Stimulated activated naive CD4-positive, alpha-beta T cell treated with Interleukin-2 at 50 U/mL for 16 hours (primary cell): ENCODE data around the gene ACTN4.

Source experiments
- DNase-seq: peaks from one replicate; lab custom pipeline; 2025; lab: John Stamatoyannopoulos, UW

ACTN4 gene

DNA sequence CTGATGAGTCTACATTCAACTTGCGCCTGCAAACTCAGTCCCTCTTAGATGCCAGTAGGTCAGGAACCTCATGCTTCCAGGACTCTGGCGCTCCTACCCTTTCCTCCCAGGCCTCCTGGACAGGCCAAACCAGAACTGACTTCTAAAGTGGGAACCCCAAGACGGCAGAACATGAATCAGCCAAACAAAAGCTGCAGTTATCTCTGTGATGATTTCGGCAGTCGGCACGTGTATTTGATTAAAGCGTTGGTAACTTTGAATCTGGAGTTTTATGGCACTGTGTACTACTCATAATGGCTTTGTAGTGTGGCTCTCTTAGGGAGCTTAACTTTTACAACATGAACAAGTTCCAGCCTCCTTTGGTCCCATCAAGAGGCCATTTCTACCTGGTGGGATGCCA, 13.7 kb downstream of the ACTN4 start:
- DNase-seq, result no peak

DNA sequence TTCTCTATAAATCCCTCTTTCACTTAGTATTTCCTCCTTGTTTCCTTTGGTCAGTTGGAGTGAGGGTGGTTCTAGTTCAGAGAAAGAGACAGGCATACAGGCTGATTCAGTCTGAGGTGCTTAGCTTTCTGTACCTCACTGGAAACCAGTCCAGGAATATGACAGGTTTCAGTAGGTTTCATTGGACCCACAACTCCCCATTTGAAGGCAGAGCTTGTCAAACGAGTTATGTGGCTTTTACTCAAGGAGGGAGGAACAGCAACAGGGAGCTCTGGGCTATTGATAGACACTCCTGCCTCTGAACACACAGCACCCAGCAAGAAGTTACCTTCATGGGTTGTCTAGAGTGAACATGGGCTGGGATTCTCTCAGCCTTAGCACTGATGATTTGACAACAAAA, 14.5 kb downstream of the ACTN4 start:
- DNase-seq, result no peak

DNA sequence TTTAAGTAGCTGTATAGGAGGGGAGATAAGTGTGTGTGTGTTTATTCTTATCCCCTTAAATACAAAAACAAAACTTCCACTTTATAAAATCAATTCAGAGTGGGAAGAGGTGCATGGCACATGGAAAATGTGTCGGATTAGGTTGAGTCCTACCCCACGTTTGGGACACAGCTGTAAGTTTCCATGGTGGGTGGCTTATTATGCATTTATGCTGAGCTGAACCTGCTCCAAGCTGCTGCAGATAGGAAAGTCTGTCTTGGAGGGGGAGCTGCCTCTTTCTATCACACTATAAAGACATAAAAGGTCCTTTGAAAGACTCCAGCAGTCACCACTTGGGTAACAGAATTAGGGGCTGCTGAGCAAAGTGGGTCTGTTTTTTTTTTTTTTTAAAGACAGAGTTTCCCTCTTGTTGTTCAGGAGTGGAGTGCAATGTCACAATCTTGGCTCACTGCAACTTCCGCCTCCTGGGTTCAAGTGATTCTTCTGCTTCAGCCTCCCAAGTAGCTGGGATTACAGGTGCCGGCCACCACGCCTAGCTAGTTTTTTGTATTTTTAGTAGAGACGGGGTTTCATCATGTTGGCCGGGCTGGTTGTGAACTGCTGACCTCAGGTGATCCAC, 15.2 kb downstream of the ACTN4 start:
- no peak for DNase-seq

DNA sequence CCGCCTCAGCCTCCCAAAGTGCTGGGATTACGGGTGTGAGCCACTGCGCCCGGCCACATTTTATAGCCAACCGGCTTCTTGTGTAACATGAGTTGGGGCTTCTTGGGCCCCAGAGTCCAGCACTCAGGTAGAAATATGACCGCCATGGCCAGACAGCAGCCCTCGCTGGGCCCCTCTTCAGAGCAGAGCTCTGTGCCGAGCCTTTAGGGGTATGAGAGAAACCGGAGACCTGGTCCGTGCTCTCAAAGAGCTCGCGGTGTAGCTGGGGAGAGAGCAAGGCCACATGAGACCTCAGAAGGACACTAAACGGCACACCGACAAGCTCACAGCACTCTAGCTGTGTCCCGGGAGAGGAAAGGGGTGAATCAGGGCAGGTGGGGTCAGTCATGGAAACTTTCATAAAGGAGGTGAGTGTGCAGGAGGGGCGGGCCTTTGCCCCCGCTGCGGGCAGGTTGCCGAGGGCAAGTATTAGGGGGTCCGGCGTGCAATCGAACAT, 15.8 kb downstream of the ACTN4 start:
- DNase-seq, result no peak

DNA sequence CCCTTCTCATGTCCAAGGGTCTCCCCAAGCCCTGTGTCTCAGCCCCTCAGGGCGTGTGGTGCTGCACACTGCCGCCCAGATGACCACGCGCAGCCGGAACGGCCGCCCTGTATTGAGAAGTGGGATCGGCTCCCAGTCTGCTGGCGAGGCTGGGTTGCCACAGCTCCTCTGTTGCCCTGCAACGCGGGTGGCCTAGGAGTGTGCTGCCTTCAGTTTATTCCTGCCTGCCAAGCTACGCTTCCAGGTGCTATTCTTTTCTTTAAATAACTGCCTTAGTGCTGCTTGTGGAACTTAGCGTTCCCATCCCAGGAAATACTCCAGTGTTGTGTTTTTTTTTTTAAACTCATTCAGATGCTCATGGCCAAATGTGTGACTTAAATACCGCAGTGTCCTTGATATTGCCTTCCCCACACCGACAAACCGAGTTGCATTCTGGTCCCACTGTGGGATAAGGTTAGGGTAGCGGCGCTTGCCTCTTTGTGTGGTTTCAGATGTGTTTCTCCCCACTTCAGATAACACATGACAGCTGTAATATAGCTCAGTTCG, 16.6 kb downstream of the ACTN4 start:
- no peak for DNase-seq

DNA sequence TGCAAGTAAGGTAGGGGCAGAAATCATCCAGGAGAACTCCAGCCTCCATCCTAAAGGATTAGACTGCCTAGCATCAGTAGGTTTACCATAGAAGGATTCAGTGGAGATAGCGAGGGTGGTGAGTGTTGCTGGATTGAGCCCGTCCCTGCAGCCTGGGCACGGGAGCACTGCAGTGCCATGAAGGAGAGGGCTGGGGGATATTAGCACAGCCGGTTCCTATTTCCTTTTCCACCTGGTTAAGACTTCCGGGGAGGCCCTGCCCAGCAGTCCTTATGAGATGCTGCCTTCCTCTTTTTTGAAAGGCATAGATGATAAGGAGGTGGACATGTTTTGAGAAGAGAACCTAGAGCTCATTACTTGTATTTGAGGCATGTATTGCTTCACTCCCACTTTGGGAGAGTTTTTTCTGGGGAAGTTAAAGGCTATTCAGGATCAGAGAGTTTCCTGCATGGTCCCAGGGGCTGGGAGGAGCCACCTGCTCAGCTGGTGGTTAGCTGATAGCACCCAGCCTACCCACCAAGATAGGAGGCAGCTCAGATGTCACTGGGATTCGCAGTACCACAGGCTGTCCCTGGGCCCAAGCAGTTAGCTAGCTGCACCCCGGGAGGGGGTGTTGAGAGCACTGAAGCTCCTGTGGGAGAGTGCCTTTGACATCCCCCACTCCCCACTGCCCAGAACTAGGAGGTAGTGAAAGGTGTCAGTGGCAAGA, 17.2 kb downstream of the ACTN4 start:
- no peak for DNase-seq

DNA sequence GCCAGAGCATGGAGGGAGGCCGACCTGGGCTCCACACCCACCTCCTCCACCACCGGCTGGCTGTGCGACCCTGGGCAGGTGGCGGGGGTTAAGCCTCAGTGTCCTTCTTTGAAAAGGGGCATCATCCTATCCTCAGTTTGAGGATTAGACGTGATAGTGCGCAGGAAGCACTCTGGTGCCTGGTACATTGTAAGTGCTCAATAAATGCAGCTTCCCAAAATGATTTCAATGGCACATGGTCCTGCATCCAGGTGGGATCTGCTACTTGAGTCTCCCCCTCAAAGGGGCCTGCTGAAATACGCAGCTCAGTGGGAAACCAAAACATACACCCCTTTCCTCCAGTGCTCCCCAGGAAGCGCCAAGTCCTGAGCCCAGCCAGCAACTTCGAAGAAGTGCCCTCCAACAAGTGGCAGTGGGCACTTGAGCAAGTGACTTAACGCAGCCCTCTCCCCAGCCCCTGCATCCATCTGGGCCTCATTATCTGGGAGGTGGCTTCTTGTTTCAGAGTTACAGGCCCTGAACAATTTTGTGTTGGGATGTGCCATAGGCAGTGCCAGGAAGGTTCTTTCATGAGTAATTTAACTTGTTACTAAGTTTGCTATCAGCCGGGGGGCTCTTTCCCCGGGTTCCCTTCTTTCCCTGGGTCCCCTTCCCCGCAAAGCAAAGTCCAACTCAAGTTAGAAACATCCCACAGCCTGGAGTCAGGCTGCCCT, 17.9 kb downstream of the ACTN4 start:
- no peak for DNase-seq

DNA sequence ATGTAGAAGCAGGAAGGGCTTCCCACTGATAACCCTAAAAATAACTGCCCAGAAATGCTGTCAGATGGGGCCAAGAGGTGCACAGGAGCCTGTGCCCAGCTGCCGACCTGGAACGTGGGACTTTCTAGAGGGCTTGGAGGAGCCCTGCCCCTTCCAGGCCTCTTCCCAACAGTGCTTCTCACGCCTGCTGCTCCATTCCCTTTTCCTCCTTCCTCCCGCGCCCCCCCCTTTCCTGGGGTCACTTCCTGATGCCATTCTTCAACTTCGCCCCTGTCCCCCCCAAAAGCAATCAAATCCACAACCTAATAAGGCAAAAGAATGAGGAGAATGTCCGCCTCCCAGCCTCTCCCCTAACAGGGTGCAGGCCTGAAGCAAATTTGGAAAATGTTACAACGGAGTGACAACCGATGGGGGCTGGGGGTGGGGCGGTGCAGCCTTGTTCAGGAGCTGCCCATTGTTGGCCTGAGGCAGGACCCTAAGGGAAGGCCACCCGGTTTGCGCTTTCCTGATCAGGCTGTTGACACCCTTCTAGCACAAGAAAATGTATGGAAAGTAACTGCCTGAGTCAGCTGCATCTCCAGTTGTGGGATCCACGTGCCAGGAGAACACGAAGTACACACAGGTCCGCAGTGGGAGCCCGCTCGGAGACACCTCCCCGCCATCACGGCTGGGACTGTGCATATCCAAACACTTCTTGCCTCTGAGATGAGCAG, 18.7 kb downstream of the ACTN4 start:
- no peak for DNase-seq

DNA sequence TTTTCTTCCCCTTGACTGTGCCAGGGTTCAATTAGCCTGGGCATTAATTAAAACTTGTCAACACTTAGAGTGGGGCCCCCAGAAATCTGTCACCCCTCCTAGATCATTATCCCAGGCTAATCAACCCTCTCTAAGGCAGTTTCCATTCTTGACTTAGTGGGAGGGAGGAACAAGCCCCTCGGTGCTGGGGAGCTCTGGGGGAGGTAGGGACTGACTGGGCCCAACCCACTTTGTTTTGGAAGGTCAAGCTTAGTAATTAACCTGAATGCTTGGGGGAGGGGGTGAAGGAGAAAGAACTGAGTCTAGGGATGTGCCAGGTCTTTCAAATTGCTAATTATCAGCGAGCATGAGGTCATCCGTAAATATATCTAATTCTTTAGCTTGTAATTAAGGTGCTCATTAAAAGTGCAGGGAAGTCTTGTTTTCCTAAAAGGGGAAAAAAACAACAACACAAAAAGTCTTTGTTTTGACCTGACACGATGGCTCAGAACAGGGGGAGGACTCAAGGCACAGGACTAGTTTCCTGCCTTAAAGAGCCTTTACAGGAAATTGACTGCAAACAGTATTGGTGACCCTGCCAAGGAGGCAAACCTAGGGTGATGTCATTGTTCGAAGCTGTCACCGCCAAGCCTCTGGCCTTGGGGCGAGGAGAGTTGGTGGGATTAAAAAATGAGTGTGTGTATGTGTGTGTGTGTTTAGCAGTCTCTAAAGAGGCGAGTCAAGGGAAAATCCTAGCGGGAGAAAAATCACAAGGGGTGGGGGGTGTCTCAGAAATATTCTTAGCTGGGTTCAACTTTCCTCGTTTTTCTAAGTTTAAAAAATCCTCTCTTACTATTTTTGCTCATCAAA, 19.4 kb downstream of the ACTN4 start:
- no peak for DNase-seq

DNA sequence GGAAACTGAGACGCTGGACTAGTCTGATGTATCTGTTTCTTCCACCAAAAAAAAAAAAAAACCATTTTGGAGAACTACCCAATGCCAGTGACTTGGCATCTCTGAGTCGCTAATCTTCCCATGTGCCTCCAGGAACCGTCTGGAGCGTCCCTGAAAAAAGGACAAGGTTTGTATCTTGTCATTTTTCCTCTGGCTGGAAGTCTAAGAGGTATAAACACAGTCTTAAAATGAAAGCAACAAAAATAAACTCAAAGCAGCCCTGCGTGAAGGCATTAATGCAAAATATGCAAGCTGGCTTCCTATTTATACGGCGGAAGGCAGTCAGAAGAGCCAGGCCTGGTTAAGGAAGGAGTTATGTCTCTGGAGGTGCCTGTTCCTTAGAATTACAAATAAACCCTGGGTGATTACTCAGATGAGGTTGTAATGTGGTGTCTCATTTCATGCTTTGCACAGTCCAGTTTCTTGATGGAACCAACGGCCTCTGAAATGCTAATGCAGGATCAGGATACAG, 20.3 kb downstream of the ACTN4 start:
- DNase-seq, result no peak

DNA sequence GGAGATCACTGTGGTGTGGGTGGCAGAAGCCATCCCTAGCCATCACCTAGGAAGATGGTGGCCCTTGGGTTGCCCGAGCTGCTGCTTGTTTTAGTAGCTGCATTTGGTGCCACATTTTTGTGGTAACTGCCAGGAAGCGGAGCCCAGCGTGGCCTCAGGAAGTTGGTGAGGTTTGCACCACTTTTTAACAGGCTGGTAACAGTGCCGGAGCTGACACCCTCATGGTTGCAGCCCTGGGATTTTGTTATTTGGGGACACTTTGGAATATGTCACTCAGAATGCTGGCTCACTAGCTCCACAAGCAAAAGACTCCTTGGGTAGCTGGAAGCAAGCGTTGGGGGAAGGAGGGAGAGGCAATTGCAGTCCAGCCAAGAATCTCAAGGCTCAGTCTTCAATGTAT, 22.1 kb downstream of the ACTN4 start:
- peak; percentile 8 for DNase-seq

DNA sequence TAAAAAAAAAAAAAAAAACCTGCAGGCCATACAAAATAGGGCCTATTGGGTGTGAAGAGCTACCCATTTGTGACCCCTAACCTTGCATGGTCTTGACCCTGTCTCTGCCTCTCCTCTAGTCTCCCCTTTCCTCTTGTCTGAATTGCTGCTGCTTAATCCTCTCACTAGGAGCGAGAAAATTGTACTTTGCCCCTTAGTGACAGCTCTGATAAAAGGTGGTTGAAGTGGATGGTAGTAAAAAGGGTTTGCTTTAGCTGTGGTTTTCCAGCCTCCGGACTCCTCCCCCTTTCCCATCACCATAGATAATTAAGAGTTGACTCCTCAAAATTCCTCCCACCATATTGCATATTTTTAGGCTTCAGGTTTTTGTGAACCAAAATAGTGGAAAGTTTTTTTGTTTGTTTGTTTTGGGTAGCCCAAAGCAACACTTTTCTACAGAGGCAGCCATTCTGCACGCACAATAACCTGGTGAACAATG, 23.5 kb downstream of the ACTN4 start:
- no peak for DNase-seq

DNA sequence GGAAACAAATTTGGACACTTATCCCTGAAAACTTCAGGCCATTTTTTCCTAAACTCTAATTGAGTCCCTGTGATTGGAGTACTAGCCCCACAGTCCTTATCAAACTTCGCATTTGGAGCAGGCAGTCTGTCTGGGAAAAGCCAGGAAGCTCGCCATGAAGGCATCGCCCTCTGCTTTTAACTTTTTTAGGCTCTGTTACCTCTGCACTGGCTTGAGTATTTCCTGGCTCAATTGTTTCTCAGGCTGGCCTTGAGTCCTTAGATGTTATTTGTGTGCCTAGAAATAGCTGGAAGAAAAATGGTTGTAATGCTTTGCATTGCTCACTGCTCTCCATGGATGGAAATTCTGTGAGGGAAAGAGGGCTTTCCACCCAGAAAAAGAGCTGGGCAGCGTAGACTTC, 24.2 kb downstream of the ACTN4 start:
- no peak for DNase-seq

DNA sequence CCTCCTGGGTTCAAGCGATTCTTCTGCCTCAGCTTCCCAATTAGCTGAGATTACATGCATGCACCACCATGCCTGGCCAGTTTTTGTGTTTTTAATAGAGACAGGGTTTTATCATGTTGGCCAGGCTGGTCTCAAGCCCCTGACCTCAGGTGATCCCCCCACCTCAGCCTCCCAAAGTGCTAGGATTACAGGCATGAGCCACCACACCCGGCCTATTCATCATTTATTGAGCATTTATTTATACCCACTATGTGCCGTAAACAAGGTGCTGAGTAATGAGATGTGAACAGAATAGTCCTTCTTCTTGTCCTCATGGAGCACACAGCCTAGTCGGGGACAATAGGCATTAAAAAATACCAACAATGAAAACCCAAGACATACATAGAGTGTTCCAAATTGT, 25.6 kb downstream of the ACTN4 start:
- DNase-seq, result no peak

DNA sequence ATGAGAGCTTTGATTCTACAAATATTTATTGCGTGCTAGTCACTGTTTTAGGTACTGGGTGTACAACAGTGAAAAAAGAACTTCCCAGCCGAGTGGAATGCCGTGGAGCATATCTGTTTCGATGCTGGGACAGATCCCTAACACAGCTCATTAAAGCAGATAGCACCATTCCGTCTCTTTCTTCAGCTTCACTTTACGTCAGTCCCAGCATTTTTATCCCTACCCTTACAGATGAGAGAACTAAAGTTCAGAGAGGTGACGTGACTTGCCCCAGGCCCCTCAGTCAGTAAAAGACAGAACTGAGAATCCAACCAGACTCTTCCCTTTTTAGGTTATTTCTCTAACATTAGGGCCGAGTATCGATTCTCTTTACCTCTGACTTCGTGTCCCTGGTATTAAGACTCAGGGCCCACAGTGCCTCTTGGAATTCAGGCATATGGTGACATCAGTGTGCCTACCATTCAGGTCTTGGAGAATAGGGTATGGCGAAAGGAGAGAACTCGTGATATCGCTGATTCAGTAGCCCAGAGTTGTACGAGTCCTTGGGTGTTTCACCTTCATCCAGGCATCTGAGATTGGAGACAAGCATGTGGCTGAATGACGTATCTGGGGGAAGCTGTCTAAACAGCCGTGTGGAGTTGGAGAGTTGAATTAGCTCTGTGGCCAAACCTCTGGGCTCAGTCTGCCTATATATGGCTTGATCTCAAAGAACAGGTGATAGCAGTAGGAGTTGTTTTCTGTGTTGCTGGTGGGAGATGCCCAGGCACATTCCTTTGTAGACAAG, 27.1 kb downstream of the ACTN4 start:
- no peak for DNase-seq

DNA sequence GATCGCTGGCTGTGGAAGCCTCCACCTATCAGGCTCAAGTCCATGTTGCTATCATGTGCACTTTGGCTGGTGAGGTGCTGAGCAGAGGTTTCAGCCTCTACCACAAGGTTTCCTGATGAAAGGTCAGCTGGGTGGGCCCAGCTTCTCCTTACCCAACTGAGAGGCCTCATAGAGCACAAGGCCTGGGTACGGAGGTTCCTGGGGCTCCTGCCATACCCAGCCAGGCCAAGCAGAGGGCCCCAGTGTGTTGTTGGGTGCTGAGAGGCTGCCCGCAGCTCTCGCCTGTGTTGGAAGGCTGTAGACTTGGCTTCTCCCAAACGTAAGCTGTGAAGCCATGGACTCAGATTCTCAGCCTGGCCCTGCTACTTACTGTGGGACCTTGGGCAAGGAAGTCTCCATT, 28.2 kb downstream of the ACTN4 start:
- no peak for DNase-seq

DNA sequence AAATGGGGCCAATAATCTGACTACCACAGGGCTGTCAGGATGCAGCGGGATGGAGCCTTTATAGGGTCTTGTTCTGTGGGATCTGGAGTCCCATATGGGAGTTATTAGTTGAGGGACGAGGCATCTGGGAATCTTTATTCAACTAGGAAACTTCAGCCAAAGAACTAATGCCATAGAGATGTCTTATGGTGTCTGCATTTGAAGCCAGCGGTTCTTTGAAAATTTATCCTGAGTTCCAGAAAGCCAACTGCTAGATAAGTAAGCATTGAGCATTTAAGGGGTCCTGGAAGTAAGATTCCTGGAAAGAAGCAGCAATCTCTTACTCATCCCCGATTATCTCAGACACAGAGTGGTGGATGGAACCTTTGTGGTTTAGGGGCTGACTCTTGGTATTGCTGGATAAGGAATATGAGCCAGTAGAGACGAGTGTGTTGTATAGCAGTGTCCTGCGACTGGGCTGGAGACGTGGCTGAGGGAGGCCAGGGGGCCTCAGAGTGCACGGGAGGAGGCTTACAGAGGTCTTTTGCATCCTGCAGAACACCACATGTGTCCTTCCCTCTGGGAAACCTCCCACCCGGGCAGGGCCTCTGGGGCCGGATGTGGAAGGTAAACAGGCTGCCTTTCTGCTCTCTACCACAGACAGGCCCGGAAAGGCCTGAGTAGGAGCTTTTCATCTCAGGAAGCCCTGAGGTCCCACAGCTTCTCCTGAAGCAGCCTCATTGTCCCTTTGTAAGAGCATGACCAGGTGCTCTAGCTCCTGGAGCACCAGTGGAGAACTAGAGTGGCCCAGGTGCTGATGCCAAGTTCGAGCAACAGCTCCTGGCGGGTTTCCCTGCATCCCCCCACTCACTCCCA, 28.8 kb downstream of the ACTN4 start:
- no peak for DNase-seq

DNA sequence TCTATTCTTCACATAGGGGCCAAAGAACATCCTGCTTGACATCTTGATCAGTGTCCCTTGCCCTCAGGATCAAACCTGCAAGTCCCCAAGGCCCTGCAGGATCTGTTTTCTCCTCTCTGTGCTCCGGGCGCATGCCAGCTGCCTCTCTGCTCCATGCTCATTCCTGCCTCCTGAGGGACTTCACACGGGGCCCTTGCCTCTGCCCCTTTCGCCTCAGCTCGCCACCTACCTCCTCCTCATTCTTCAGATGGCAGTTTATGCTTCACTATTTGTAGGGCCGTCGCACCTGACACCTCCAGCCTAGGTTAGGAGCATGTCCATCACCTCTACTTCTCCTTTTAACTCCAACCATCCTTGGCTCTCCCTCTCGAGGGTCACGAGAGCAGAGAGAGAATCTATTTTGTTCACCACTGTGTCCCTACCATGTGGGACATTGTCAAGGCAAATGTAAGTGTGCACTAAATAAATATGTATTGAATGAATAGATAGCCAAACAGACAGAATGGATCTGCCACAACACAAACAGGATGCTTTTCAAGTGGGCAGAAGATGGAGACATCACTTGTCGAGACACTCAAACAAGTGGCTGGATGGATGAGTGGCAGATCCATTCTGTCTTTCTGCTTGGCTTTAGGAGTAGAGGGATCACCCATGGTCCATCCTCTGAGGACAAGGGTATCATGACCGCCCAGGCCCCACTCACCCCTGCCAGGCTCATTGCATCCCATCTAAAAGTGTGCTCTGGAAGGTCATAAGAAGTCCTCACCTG, 29.6 kb downstream of the ACTN4 start:
- no peak for DNase-seq
